Measurements from ENCODE around the gene SLC34A3.
A peak's percentile ranks its signal among the peaks of the same experiment; 100 is the strongest.

SLC34A3 gene

GRCh38 chr9:137189297-137190295 lies 41.1 kb upstream of the SLC34A3 start:
- Histone ChIP-seq H2AFZ (ENCODE audit: low read length, unreplicated experiment) (no peak overlapping the region), H3K4me1 (ENCODE audit: control insufficient read depth, insufficient read depth, low read length, unreplicated experiment) (peaks cover 18% of the 10 kb centered on the region), H3K36me3 (ENCODE audit: insufficient read depth, low read length) (no peaks in the 10 kb centered on the region)

GRCh38 chr9:137190315-137190856 lies 40.3 kb upstream of the SLC34A3 start:
- H3K4me3 ChIP-seq (ENCODE audit: low read depth, low read length): peak overlapping the region; percentile 80
- no peak overlapping the region for H2AFZ ChIP-seq (ENCODE audit: low read length, unreplicated experiment)
- no peaks in the 10 kb centered on the region for H3K27me3 ChIP-seq (ENCODE audit: insufficient read depth, low read length)
- peaks cover 18% of the 10 kb centered on the region for H3K4me1 ChIP-seq (ENCODE audit: control insufficient read depth, insufficient read depth, low read length, unreplicated experiment)
- no peaks in the 10 kb centered on the region for H3K36me3 ChIP-seq (ENCODE audit: insufficient read depth, low read length)
- H3K79me2 ChIP-seq (ENCODE audit: control insufficient read depth, insufficient read depth, low read length, unreplicated experiment): peaks cover 40% of the 10 kb centered on the region
- H3K27ac ChIP-seq (ENCODE audit: low read depth, low read length): no peak overlapping the region

More at GRCh38 chr9:137189297-137190295, 41.1 kb upstream of the SLC34A3 start:
- Histone ChIP-seq H3K4me3 (ENCODE audit: low read depth, low read length) (peak overlapping the region; percentile 80), H3K27ac (ENCODE audit: low read depth, low read length) (peak overlapping the region; percentile 86), H3K27me3 (ENCODE audit: insufficient read depth, low read length) (no peaks in the 10 kb centered on the region), H3K79me2 (ENCODE audit: control insufficient read depth, insufficient read depth, low read length, unreplicated experiment) (peaks cover 40% of the 10 kb centered on the region)

- Histone ChIP-seq H2AFZ (ENCODE audit: low read length, unreplicated experiment) (no peak overlapping the region), H3K27ac (ENCODE audit: low read depth, low read length) (no peak overlapping the region)
These were observed 39.5 kb upstream of the SLC34A3 start for GRCh38 chr9:137191245-137191644.

GRCh38 chr9:137191691-137192447 lies 38.8 kb upstream of the SLC34A3 start:
- no peak overlapping the region for H3K27ac ChIP-seq (ENCODE audit: low read depth, low read length)
- peaks cover 18% of the 10 kb centered on the region for H3K4me1 ChIP-seq (ENCODE audit: control insufficient read depth, insufficient read depth, low read length, unreplicated experiment)
- H3K79me2 ChIP-seq (ENCODE audit: control insufficient read depth, insufficient read depth, low read length, unreplicated experiment): peaks cover 33% of the 10 kb centered on the region

More at GRCh38 chr9:137191245-137191644, 39.5 kb upstream of the SLC34A3 start:
- Histone ChIP-seq H3K4me1 (ENCODE audit: control insufficient read depth, insufficient read depth, low read length, unreplicated experiment) (peaks cover 18% of the 10 kb centered on the region), H3K79me2 (ENCODE audit: control insufficient read depth, insufficient read depth, low read length, unreplicated experiment) (peaks cover 39% of the 10 kb centered on the region), H3K36me3 (ENCODE audit: insufficient read depth, low read length) (no peaks in the 10 kb centered on the region), H3K27me3 (ENCODE audit: insufficient read depth, low read length) (no peaks in the 10 kb centered on the region), H3K4me3 (ENCODE audit: low read depth, low read length) (no peak overlapping the region)

GRCh38 chr9:137192448-137192780 lies 38.3 kb upstream of the SLC34A3 start:
- no peaks in the 10 kb centered on the region for H3K27me3 ChIP-seq (ENCODE audit: insufficient read depth, low read length)
- H3K4me1 ChIP-seq (ENCODE audit: control insufficient read depth, insufficient read depth, low read length, unreplicated experiment): peaks cover 13% of the 10 kb centered on the region
- H3K79me2 ChIP-seq (ENCODE audit: control insufficient read depth, insufficient read depth, low read length, unreplicated experiment): peaks cover 28% of the 10 kb centered on the region
- H3K36me3 ChIP-seq (ENCODE audit: insufficient read depth, low read length): no peaks in the 10 kb centered on the region
- H2AFZ ChIP-seq (ENCODE audit: low read length, unreplicated experiment): no peak overlapping the region
- H3K4me3 ChIP-seq (ENCODE audit: low read depth, low read length): no peak overlapping the region
- no peak overlapping the region for H3K27ac ChIP-seq (ENCODE audit: low read depth, low read length)

More at GRCh38 chr9:137191691-137192447, 38.8 kb upstream of the SLC34A3 start:
- no peak overlapping the region for H3K4me3 ChIP-seq (ENCODE audit: low read depth, low read length)
- H3K27me3 ChIP-seq (ENCODE audit: insufficient read depth, low read length): no peaks in the 10 kb centered on the region
- H2AFZ ChIP-seq (ENCODE audit: low read length, unreplicated experiment): no peak overlapping the region
- no peaks in the 10 kb centered on the region for H3K36me3 ChIP-seq (ENCODE audit: insufficient read depth, low read length)

GRCh38 chr9:137192859-137193258 lies 37.8 kb upstream of the SLC34A3 start:
- Histone ChIP-seq H3K27ac (ENCODE audit: low read depth, low read length) (no peak overlapping the region), H3K36me3 (ENCODE audit: insufficient read depth, low read length) (no peaks in the 10 kb centered on the region), H3K4me1 (ENCODE audit: control insufficient read depth, insufficient read depth, low read length, unreplicated experiment) (peaks cover 11% of the 10 kb centered on the region)

GRCh38 chr9:137193771-137194170 lies 36.9 kb upstream of the SLC34A3 start:
- no peak overlapping the region for H3K27ac ChIP-seq (ENCODE audit: low read depth, low read length)
- no peaks in the 10 kb centered on the region for H3K27me3 ChIP-seq (ENCODE audit: insufficient read depth, low read length)
- H2AFZ ChIP-seq (ENCODE audit: low read length, unreplicated experiment): no peak overlapping the region
- H3K4me1 ChIP-seq (ENCODE audit: control insufficient read depth, insufficient read depth, low read length, unreplicated experiment): peaks cover 13% of the 10 kb centered on the region
- no peak overlapping the region for H3K4me3 ChIP-seq (ENCODE audit: low read depth, low read length)
- H3K79me2 ChIP-seq (ENCODE audit: control insufficient read depth, insufficient read depth, low read length, unreplicated experiment): peaks cover 24% of the 10 kb centered on the region
- no peaks in the 10 kb centered on the region for H3K36me3 ChIP-seq (ENCODE audit: insufficient read depth, low read length)

More at GRCh38 chr9:137192859-137193258, 37.8 kb upstream of the SLC34A3 start:
- peaks cover 24% of the 10 kb centered on the region for H3K79me2 ChIP-seq (ENCODE audit: control insufficient read depth, insufficient read depth, low read length, unreplicated experiment)
- H3K4me3 ChIP-seq (ENCODE audit: low read depth, low read length): no peak overlapping the region
- H2AFZ ChIP-seq (ENCODE audit: low read length, unreplicated experiment): no peak overlapping the region
- H3K27me3 ChIP-seq (ENCODE audit: insufficient read depth, low read length): no peaks in the 10 kb centered on the region

- Histone ChIP-seq H3K79me2 (ENCODE audit: control insufficient read depth, insufficient read depth, low read length, unreplicated experiment) (peaks cover 24% of the 10 kb centered on the region), H3K4me1 (ENCODE audit: control insufficient read depth, insufficient read depth, low read length, unreplicated experiment) (peaks cover 15% of the 10 kb centered on the region)
These were observed 36.3 kb upstream of the SLC34A3 start for GRCh38 chr9:137194388-137194787.

GRCh38 chr9:137194909-137195308 lies 35.8 kb upstream of the SLC34A3 start:
- H3K4me1 ChIP-seq (ENCODE audit: control insufficient read depth, insufficient read depth, low read length, unreplicated experiment): peaks cover 9% of the 10 kb centered on the region

More at GRCh38 chr9:137194388-137194787, 36.3 kb upstream of the SLC34A3 start:
- Histone ChIP-seq H3K27ac (ENCODE audit: low read depth, low read length) (no peak overlapping the region), H3K27me3 (ENCODE audit: insufficient read depth, low read length) (no peaks in the 10 kb centered on the region), H3K36me3 (ENCODE audit: insufficient read depth, low read length) (no peaks in the 10 kb centered on the region), H3K4me3 (ENCODE audit: low read depth, low read length) (no peak overlapping the region), H2AFZ (ENCODE audit: low read length, unreplicated experiment) (no peak overlapping the region)

GRCh38 chr9:137195525-137196220 lies 35.0 kb upstream of the SLC34A3 start:
- Histone ChIP-seq H3K79me2 (ENCODE audit: control insufficient read depth, insufficient read depth, low read length, unreplicated experiment) (peaks cover 13% of the 10 kb centered on the region), H3K36me3 (ENCODE audit: insufficient read depth, low read length) (no peaks in the 10 kb centered on the region), H3K27me3 (ENCODE audit: insufficient read depth, low read length) (no peaks in the 10 kb centered on the region), H3K4me1 (ENCODE audit: control insufficient read depth, insufficient read depth, low read length, unreplicated experiment) (peaks cover 4% of the 10 kb centered on the region), H3K4me3 (ENCODE audit: low read depth, low read length) (no peak overlapping the region), H2AFZ (ENCODE audit: low read length, unreplicated experiment) (no peak overlapping the region), H3K27ac (ENCODE audit: low read depth, low read length) (no peak overlapping the region)

More at GRCh38 chr9:137194909-137195308, 35.8 kb upstream of the SLC34A3 start:
- Histone ChIP-seq H2AFZ (ENCODE audit: low read length, unreplicated experiment) (no peak overlapping the region), H3K27ac (ENCODE audit: low read depth, low read length) (no peak overlapping the region), H3K27me3 (ENCODE audit: insufficient read depth, low read length) (no peaks in the 10 kb centered on the region), H3K79me2 (ENCODE audit: control insufficient read depth, insufficient read depth, low read length, unreplicated experiment) (peaks cover 20% of the 10 kb centered on the region), H3K4me3 (ENCODE audit: low read depth, low read length) (no peak overlapping the region), H3K36me3 (ENCODE audit: insufficient read depth, low read length) (no peaks in the 10 kb centered on the region)
